Esophagus squamous epithelium (tissue), 4 donors: Measurements from ENCODE around the gene ERC2.

Experiments
- POLR2A ChIP-seq, 4 donors: fragments of 450-650 bp; IDR thresholded peaks; one replicate each; pipeline ENCODE4 v1.6.1; 2017; ENCODE audit warnings: antibody characterized with exemption in 4 of 4, mild to moderate bottlenecking in 4 of 4, moderate library complexity in 3 of 4
- TF ChIP-seq, protein P1 (sequence below), 6 experiments: fragments of 450-650 bp in 4 of 6; fragments of 200-600 bp in 2 of 6; sonication (generic) in 2 of 6; IDR thresholded peaks; one replicate each; pipeline ENCODE4 v1.5.1; 2016 to 2019; ENCODE audit warnings: antibody characterized with exemption in 6 of 6, mild to moderate bottlenecking in 4 of 6, moderate library complexity in 4 of 6

DNA sequence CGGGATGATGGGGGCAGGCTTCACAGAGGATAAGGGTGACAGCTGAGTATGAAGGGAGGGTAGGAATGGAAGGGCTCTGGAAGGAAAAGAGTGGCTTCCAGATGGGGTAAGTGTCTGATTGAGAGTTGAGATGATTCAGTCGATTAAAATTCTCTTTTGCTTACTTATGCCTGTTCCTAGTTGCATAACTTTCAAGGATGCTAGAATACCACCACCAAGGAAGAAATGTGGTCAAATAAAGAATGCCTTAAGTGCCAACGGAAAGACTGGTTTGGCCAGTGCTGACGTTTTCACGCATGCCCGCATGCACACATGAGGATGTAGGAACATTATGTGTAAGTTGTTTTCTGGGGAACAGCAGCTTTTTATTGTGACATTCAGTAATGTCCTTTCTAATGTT is 717.7 kb downstream of the ERC2 start:
- TF ChIP-seq, protein P1, sequence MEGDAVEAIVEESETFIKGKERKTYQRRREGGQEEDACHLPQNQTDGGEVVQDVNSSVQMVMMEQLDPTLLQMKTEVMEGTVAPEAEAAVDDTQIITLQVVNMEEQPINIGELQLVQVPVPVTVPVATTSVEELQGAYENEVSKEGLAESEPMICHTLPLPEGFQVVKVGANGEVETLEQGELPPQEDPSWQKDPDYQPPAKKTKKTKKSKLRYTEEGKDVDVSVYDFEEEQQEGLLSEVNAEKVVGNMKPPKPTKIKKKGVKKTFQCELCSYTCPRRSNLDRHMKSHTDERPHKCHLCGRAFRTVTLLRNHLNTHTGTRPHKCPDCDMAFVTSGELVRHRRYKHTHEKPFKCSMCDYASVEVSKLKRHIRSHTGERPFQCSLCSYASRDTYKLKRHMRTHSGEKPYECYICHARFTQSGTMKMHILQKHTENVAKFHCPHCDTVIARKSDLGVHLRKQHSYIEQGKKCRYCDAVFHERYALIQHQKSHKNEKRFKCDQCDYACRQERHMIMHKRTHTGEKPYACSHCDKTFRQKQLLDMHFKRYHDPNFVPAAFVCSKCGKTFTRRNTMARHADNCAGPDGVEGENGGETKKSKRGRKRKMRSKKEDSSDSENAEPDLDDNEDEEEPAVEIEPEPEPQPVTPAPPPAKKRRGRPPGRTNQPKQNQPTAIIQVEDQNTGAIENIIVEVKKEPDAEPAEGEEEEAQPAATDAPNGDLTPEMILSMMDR (IDR thresholded peaks at IDR 0.05) = no peak
- no peak for TF ChIP-seq POLR2A (IDR thresholded peaks at IDR 0.05)
